Measurements from ENCODE around the gene AARS2.

GRCh38 chr6:44298864-44299263 lies 14.3 kb downstream of the AARS2 start:
- TF ChIP-seq CTCF (conservative IDR thresholded peaks at IDR 0.05) (no peak), EZH2 (IDR thresholded peaks at IDR 0.05; ENCODE audit: low read depth) (no peak)
